ENCODE results near the gene ID3.
"Not testable (repeated sequence)": the region's sequence is repeated elsewhere in the genome, so short reads cannot be mapped to it uniquely, and the experiment has no call there.

DNA sequence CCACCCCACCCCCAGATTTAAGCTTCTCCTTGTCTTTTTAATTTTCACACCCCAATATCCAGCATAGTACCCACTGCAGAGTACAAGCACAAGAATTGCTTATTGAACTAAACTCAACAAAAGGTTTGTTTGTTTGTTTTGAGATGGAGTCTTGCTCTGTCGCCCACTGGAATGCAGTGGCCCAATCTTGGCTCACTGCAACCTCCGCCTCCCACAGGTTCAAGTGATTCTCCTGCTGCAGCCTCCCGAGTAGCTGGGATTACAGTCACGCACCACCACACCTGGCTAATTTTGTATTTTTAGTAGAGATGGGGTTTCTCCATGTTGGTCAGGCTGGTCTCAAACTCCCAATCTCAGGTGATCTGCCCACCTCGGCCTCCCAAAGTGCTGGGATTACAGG, 16.4 kb downstream of the ID3 start:
- not testable (repeated sequence) for TF ChIP-seq POLR2AphosphoS5, POLR2A (IDR thresholded peaks at IDR 0.05; ENCODE audit: low read depth, low read length)
